ENCODE results near the gene AKAP6.

DNA sequence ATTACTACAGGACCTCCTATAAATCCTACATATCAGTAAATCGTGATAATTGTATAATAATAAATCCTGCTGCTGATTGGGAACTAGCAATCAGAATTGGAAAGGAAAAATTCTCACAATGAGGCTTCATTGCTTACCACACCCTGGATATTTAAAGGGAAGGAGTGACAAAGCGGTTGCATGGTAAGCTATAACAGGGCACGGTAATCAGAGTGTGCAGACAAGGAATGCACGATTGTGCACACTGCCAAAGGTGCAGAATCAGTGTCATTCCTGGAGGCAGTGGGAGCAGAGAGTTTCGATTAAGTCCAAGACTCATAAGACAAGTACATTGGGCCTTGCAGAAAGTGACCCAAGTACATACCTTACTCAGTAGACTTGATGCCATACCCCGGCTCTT is 332.1 kb downstream of the AKAP6 start:
- TF ChIP-seq, protein P1, sequence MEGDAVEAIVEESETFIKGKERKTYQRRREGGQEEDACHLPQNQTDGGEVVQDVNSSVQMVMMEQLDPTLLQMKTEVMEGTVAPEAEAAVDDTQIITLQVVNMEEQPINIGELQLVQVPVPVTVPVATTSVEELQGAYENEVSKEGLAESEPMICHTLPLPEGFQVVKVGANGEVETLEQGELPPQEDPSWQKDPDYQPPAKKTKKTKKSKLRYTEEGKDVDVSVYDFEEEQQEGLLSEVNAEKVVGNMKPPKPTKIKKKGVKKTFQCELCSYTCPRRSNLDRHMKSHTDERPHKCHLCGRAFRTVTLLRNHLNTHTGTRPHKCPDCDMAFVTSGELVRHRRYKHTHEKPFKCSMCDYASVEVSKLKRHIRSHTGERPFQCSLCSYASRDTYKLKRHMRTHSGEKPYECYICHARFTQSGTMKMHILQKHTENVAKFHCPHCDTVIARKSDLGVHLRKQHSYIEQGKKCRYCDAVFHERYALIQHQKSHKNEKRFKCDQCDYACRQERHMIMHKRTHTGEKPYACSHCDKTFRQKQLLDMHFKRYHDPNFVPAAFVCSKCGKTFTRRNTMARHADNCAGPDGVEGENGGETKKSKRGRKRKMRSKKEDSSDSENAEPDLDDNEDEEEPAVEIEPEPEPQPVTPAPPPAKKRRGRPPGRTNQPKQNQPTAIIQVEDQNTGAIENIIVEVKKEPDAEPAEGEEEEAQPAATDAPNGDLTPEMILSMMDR (IDR thresholded peaks at IDR 0.05) = no peak
- TF ChIP-seq POLR2A (IDR thresholded peaks at IDR 0.05) (no peak), EP300 (IDR thresholded peaks at IDR 0.05) (no peak), POLR2AphosphoS5 (IDR thresholded peaks at IDR 0.05) (no peak)
